Smooth muscle cell (in vitro differentiated cells): Measurements from ENCODE around the gene NBEA. TPM values are rescaled to one million over a fixed set of nuclear protein-coding genes. Genes with fewer than 3 reads are reported as not detected.

Experiments
- DNase-seq: peaks from one replicate; lab custom pipeline; 2025; ENCODE audit not compliant: unreplicated experiment; lab: John Stamatoyannopoulos, UW
- H2AFZ ChIP-seq: fragments of 200-600 bp; sonication (generic); 2 replicates; pipeline ENCODE4 v1.6.0; 2016; ENCODE audit warnings: antibody characterized with exemption, low read depth, mild to moderate bottlenecking
- H3F3A ChIP-seq: fragments of 200-600 bp; sonication (generic); 2 replicates; pipeline ENCODE4 v1.6.0; 2017; ENCODE audit warnings: antibody characterized with exemption, low read depth
- H3K27ac ChIP-seq: fragments of 200-600 bp; sonication (generic); 2 replicates; pipeline ENCODE4 v1.5.1; 2016; ENCODE audit warnings: low read depth, mild to moderate bottlenecking
- H3K27me3 ChIP-seq: fragments of 200-600 bp; sonication (generic); 2 replicates; pipeline ENCODE4 v1.6.1; 2016; ENCODE audit warnings: low read depth, mild to moderate bottlenecking
- H3K36me3 ChIP-seq: fragments of 200-600 bp; sonication (generic); 2 replicates; pipeline ENCODE4 v1.5.1; 2016; ENCODE audit warnings: low read depth
- H3K4me1 ChIP-seq: fragments of 200-600 bp; sonication (generic); 2 replicates; pipeline ENCODE4 v1.5.1; 2016; ENCODE audit warnings: low read depth
- H3K4me2 ChIP-seq: fragments of 200-600 bp; sonication (generic); 2 replicates; pipeline ENCODE4 v1.6.0; 2016; ENCODE audit warnings: mild to moderate bottlenecking
- H3K4me3 ChIP-seq: fragments of 200-600 bp; sonication (generic); 2 replicates; pipeline ENCODE4 v1.5.1; 2016; ENCODE audit warnings: mild to moderate bottlenecking
- H3K79me2 ChIP-seq: fragments of 200-600 bp; sonication (generic); 2 replicates; pipeline ENCODE4 v1.6.0; 2016; ENCODE audit warnings: low read depth, mild to moderate bottlenecking
- H3K9ac ChIP-seq: fragments of 200-600 bp; sonication (generic); 2 replicates; pipeline ENCODE4 v1.6.0; 2016; ENCODE audit warnings: low read depth
- H3K9me3 ChIP-seq: fragments of 200-600 bp; sonication (generic); replicated peaks from 2 replicates; pipeline ENCODE4 v1.5.1; 2016; ENCODE audit warnings: low read depth
- H4K20me1 ChIP-seq: fragments of 200-600 bp; sonication (generic); 2 replicates; pipeline ENCODE4 v1.6.0; 2016; ENCODE audit warnings: low read depth
- CTCF ChIP-seq: fragments of 200-600 bp; sonication (generic); IDR thresholded peaks from 2 replicates; pipeline ENCODE4 v1.5.1; 2017; ENCODE audit warnings: borderline replicate concordance, mild to moderate bottlenecking, antibody characterized with exemption; ENCODE audit not compliant: insufficient read depth, poor library complexity, severe bottlenecking
- WGBS: methylation state at CpG from one replicate; pipeline ENCODE4 v1.1.7; 2016; ENCODE audit warnings: low lambda C conversion rate; 5-methylcytosine and 5-hydroxymethylcytosine counted together
- polyA plus RNA-seq: library from polyadenylated mRNA; unstranded; fragments of >200 nt; fragmentation: Nextera tagmentation; extraction: Ambion mirVana; gene quantifications from 2 replicates; pipeline ENCODE4 v1.2.1, GENCODE V29; 2016
- total RNA-seq: library from RNA; depleted of rRNA; stranded (reverse); fragments of >200 nt; gene quantifications from 2 replicates; pipeline ENCODE4 v1.2.3, GENCODE V29; 2014

NBEA gene
- total and polyA plus RNA-seq, 2 experiments from 2014 or later, result 3.6 to 11.7 TPM

- H3K27ac ChIP-seq, result no peak overlapping the region
- H3K9ac ChIP-seq, result no peak overlapping the region
- no peak overlapping the region for H2AFZ ChIP-seq
- H3F3A ChIP-seq, result no peaks in the 10 kb centered on the region
- no peaks in the 10 kb centered on the region for H3K79me2 ChIP-seq
- H3K4me3 ChIP-seq, result no peak overlapping the region
- no peaks in the 10 kb centered on the region for H4K20me1 ChIP-seq
- 49% methylated on average over 2 of the region's 2 CpGs for WGBS
- H3K9me3 ChIP-seq, result no peaks in the 10 kb centered on the region
- H3K27me3 ChIP-seq, result no peaks in the 10 kb centered on the region
- H3K4me1 ChIP-seq, result no peaks in the 10 kb centered on the region
- no peak for TF ChIP-seq CTCF
- DNase-seq, result no peak
- no peaks in the 10 kb centered on the region for H3K36me3 ChIP-seq
- H3K4me2 ChIP-seq, result no peak overlapping the region
Measured at GRCh38 chr13:35566340-35566739, 624.3 kb downstream of the NBEA start.

- no peak overlapping the region for H3K9ac ChIP-seq
- H3K36me3 ChIP-seq, result no peaks in the 10 kb centered on the region
- no peak overlapping the region for H3K27ac ChIP-seq
- no peak overlapping the region for H3K4me2 ChIP-seq
- no peaks in the 10 kb centered on the region for H4K20me1 ChIP-seq
- WGBS, result 62% methylated on average over 3 of the region's 3 CpGs
- no peaks in the 10 kb centered on the region for H3K9me3 ChIP-seq
- H3K4me1 ChIP-seq, result no peaks in the 10 kb centered on the region
- DNase-seq, result no peak
- no peak for TF ChIP-seq CTCF
- H3F3A ChIP-seq, result no peaks in the 10 kb centered on the region
- no peaks in the 10 kb centered on the region for H3K79me2 ChIP-seq
- no peaks in the 10 kb centered on the region for H3K27me3 ChIP-seq
- H3K4me3 ChIP-seq, result no peak overlapping the region
- H2AFZ ChIP-seq, result no peak overlapping the region
Measured at GRCh38 chr13:35567406-35567980, 625.4 kb downstream of the NBEA start.

GRCh38 chr13:35573639-35574038 is 631.6 kb downstream of the NBEA start:
- Histone ChIP-seq H3K4me1 (peaks cover 10% of the 10 kb centered on the region), H3K9me3 (no peaks in the 10 kb centered on the region), H3K36me3 (no peaks in the 10 kb centered on the region), H3K4me3 (no peak overlapping the region), H4K20me1 (no peaks in the 10 kb centered on the region), H3K27me3 (no peaks in the 10 kb centered on the region), H2AFZ (peak overlapping the region; percentile 67), H3K9ac (no peak overlapping the region), H3K27ac (peak overlapping the region; percentile 18), H3K4me2 (no peak overlapping the region), H3F3A (peaks cover 10% of the 10 kb centered on the region), H3K79me2 (no peaks in the 10 kb centered on the region)
- TF ChIP-seq CTCF, result no peak
- no peak for DNase-seq

GRCh38 chr13:35592457-35592856 is 650.4 kb downstream of the NBEA start:
- Histone ChIP-seq H3K27ac (no peak overlapping the region), H3K4me2 (no peak overlapping the region), H3K4me1 (no peaks in the 10 kb centered on the region), H4K20me1 (no peaks in the 10 kb centered on the region), H3K79me2 (no peaks in the 10 kb centered on the region), H3K4me3 (no peak overlapping the region), H3F3A (peaks cover 1% of the 10 kb centered on the region), H3K27me3 (no peaks in the 10 kb centered on the region), H3K36me3 (no peaks in the 10 kb centered on the region), H2AFZ (no peak overlapping the region), H3K9me3 (no peaks in the 10 kb centered on the region), H3K9ac (no peak overlapping the region)
- DNase-seq, result no peak
- no peak for TF ChIP-seq CTCF
- WGBS, result 47% methylated on average over 4 of the region's 4 CpGs
